Gastrocnemius medialis (tissue), 4 donors: Measurements from ENCODE around the gene TRIO.

Source experiments
- POLR2A ChIP-seq, 2 donors: fragments of 450-650 bp; IDR thresholded peaks; one replicate each; pipeline ENCODE4 v1.6.1; 2017; ENCODE audit warnings: antibody characterized with exemption in 2 of 2, mild to moderate bottlenecking in 2 of 2, moderate library complexity in 2 of 2
- TF ChIP-seq, protein P1 (sequence below), 5 experiments: fragments of 450-650 bp in 3 of 5; fragments of 200-600 bp in 2 of 5; sonication (generic) in 2 of 5; IDR thresholded peaks in 4 of 5; conservative IDR thresholded peaks in 1 of 5; 1 replicate in 4 of 5; 2 replicates in 1 of 5; pipeline ENCODE4 v1.5.1; 2016 to 2019; ENCODE audit warnings: antibody characterized with exemption in 5 of 5, mild to moderate bottlenecking in 3 of 5, moderate library complexity in 3 of 5

DNA sequence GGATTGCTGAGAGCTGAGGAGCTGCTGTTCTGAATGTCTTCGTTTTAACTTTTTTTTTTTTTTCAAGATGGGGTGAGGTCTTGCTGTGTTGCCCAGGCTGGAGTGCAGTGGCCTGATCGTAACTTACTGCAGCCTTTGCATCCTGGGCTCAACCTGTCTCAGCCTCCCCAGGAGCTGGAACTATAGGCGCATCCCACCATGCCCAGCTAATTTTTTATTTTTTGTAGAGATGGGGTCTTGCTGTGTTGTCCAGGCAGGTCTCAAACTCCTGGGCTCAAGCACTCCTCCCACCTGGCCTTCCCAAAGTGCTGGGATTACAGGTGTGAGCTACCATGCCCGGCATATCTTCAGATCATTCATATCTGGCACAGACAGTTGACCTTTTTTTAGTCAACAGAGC, 46.5 kb downstream of the TRIO start:
- TF ChIP-seq, protein P1, sequence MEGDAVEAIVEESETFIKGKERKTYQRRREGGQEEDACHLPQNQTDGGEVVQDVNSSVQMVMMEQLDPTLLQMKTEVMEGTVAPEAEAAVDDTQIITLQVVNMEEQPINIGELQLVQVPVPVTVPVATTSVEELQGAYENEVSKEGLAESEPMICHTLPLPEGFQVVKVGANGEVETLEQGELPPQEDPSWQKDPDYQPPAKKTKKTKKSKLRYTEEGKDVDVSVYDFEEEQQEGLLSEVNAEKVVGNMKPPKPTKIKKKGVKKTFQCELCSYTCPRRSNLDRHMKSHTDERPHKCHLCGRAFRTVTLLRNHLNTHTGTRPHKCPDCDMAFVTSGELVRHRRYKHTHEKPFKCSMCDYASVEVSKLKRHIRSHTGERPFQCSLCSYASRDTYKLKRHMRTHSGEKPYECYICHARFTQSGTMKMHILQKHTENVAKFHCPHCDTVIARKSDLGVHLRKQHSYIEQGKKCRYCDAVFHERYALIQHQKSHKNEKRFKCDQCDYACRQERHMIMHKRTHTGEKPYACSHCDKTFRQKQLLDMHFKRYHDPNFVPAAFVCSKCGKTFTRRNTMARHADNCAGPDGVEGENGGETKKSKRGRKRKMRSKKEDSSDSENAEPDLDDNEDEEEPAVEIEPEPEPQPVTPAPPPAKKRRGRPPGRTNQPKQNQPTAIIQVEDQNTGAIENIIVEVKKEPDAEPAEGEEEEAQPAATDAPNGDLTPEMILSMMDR (IDR thresholded peaks at IDR 0.05 in 4 of 5, conservative IDR thresholded peaks at IDR 0.05 in 1 of 5) = no peak
- TF ChIP-seq POLR2A (IDR thresholded peaks at IDR 0.05) = no peak
